Karpas-422 (cell line): ENCODE measurements around the gene PPP1R27. TPM values are rescaled to one million over a fixed set of nuclear protein-coding genes. Genes with fewer than 3 reads are reported as not detected.

Experiments used
- DNase-seq: peaks from one replicate; pipeline ENCODE4 v3.0.0-alpha.2; 2015
- H2AFZ ChIP-seq: fragments of 200-600 bp; sonication (generic); 2 replicates; pipeline ENCODE4 v1.6.1; 2014; ENCODE audit warnings: antibody characterized with exemption, low read length, mixed read lengths
- H3K27ac ChIP-seq: fragments of 200-600 bp; sonication (generic); 2 replicates; pipeline ENCODE4 v1.5.1; 2014; ENCODE audit warnings: mild to moderate bottlenecking, low read length, moderate library complexity
- H3K27me3 ChIP-seq: fragments of 200-600 bp; sonication (generic); 2 replicates; pipeline ENCODE4 v1.6.1; 2014; ENCODE audit warnings: low read length, mixed read lengths
- H3K36me3 ChIP-seq: fragments of 200-600 bp; sonication (generic); 2 replicates; pipeline ENCODE4 v1.6.1; 2014; ENCODE audit warnings: low read length, mixed read lengths; ENCODE audit not compliant: insufficient read depth
- H3K4me1 ChIP-seq: fragments of 200-600 bp; sonication (generic); 2 replicates; pipeline ENCODE4 v1.6.1; 2014; ENCODE audit warnings: mild to moderate bottlenecking, low read length, mixed read lengths
- H3K4me2 ChIP-seq: fragments of 200-600 bp; sonication (generic); 2 replicates; pipeline ENCODE4 v1.6.1; 2014; ENCODE audit warnings: low read length, low read depth, mild to moderate bottlenecking; ENCODE audit not compliant: poor library complexity, severe bottlenecking
- H3K4me3 ChIP-seq: fragments of 200-600 bp; sonication (generic); 2 replicates; pipeline ENCODE4 v1.5.1; 2014; ENCODE audit warnings: mild to moderate bottlenecking, antibody characterized with exemption, low read length, mixed read lengths
- H3K79me2 ChIP-seq: fragments of 200-600 bp; sonication (generic); 2 replicates; pipeline ENCODE4 v1.6.1; 2014; ENCODE audit warnings: mild to moderate bottlenecking, low read length, mixed read lengths
- H3K9ac ChIP-seq: fragments of 200-600 bp; sonication (generic); 2 replicates; pipeline ENCODE4 v1.6.0; 2014; ENCODE audit warnings: low read length
- H3K9me2 ChIP-seq: fragments of 200-600 bp; sonication (generic), shearing (Covaris generic); replicated peaks from 2 replicates; pipeline ENCODE4 v1.6.0; 2014; ENCODE audit warnings: mild to moderate bottlenecking, low read length, moderate library complexity; ENCODE audit not compliant: insufficient read depth
- H3K9me3 ChIP-seq: fragments of 300-700, 200-600 bp; sonication (generic); 2 replicates; pipeline ENCODE4 v1.6.1; 2014; ENCODE audit warnings: low read length, mixed read lengths
- H4K20me1 ChIP-seq: fragments of 200-600 bp; sonication (generic); 2 replicates; pipeline ENCODE4 v1.6.1; 2014; ENCODE audit warnings: mild to moderate bottlenecking, antibody characterized with exemption, low read length, low read depth; ENCODE audit not compliant: insufficient read depth
- total RNA-seq: library from RNA; depleted of rRNA; stranded (reverse); fragments of >200 nt; shearing (Covaris generic); gene quantifications from 2 replicates; pipeline ENCODE4 v1.2.3, GENCODE V29; 2014; ENCODE audit warnings: low replicate concordance

The PPP1R27 gene
- total RNA-seq, 1 experiment from 2014 or later = not detected

GRCh38 chr17:81865733-81866439, 31.0 kb upstream of the PPP1R27 start:
- peaks cover 17% of the 10 kb centered on the region; the same call in 1 of the 2 replicates for H4K20me1 ChIP-seq
- no peak overlapping the region for H2AFZ ChIP-seq
- no peak overlapping the region for H3K4me2 ChIP-seq
- no peak overlapping the region for H3K27ac ChIP-seq
- no peak overlapping the region for H3K9ac ChIP-seq
- H3K79me2 ChIP-seq = peaks cover 41% of the 10 kb centered on the region
- peak; percentile 60 for DNase-seq
- H3K4me3 ChIP-seq = no peak overlapping the region
- H3K4me1 ChIP-seq = peaks cover 49% of the 10 kb centered on the region
- no peaks in the 10 kb centered on the region for H3K9me3 ChIP-seq
- H3K36me3 ChIP-seq = peaks cover 18% of the 10 kb centered on the region; the same call in 1 of the 2 replicates
- H3K27me3 ChIP-seq = no peaks in the 10 kb centered on the region
- H3K9me2 ChIP-seq = no peaks in the 10 kb centered on the region

- H3K9me2 ChIP-seq = no peaks in the 10 kb centered on the region
- peaks cover 49% of the 10 kb centered on the region for H3K4me1 ChIP-seq
- DNase-seq = no peak
- H3K27ac ChIP-seq = no peak overlapping the region
- H2AFZ ChIP-seq = no peak overlapping the region
- peaks cover 38% of the 10 kb centered on the region for H3K79me2 ChIP-seq
- peaks cover 18% of the 10 kb centered on the region; the same call in 1 of the 2 replicates for H3K36me3 ChIP-seq
- H4K20me1 ChIP-seq = peaks cover 14% of the 10 kb centered on the region; the same call in 1 of the 2 replicates
- no peak overlapping the region for H3K4me2 ChIP-seq
- no peak overlapping the region for H3K4me3 ChIP-seq
- no peaks in the 10 kb centered on the region for H3K27me3 ChIP-seq
- H3K9me3 ChIP-seq = no peaks in the 10 kb centered on the region
- no peak overlapping the region for H3K9ac ChIP-seq
Observed at GRCh38 chr17:81865358-81865732, 30.5 kb upstream of the PPP1R27 start.

- Histone ChIP-seq H3K27me3 (no peaks in the 10 kb centered on the region), H3K4me3 (no peak overlapping the region), H3K4me2 (no peak overlapping the region), H3K4me1 (peaks cover 44% of the 10 kb centered on the region), H3K27ac (no peak overlapping the region), H3K9ac (no peak overlapping the region), H3K79me2 (peaks cover 42% of the 10 kb centered on the region), H3K9me3 (no peaks in the 10 kb centered on the region), H3K36me3 (peaks cover 17% of the 10 kb centered on the region; the same call in 1 of the 2 replicates), H3K9me2 (no peaks in the 10 kb centered on the region), H4K20me1 (peaks cover 13% of the 10 kb centered on the region), H2AFZ (no peak overlapping the region)
- DNase-seq = no peak
Observed at GRCh38 chr17:81863833-81864768, 29.3 kb upstream of the PPP1R27 start.

- Histone ChIP-seq H3K4me1 (peaks cover 44% of the 10 kb centered on the region), H3K27me3 (no peaks in the 10 kb centered on the region), H3K9me2 (no peaks in the 10 kb centered on the region), H3K9ac (0 out of 2 replicates have a peak overlapping the region, but pooled peaks have one; percentile 12), H3K79me2 (peaks cover 51% of the 10 kb centered on the region), H3K4me2 (peak overlapping the region; percentile 91), H2AFZ (no peak overlapping the region), H3K36me3 (peaks cover 22% of the 10 kb centered on the region; the same call in 1 of the 2 replicates), H3K4me3 (no peak overlapping the region), H4K20me1 (peaks cover 18% of the 10 kb centered on the region), H3K9me3 (no peaks in the 10 kb centered on the region), H3K27ac (no peak overlapping the region)
- no peak for DNase-seq
Observed at GRCh38 chr17:81863123-81863675, 28.3 kb upstream of the PPP1R27 start.

- peaks cover 29% of the 10 kb centered on the region; the same call in 1 of the 2 replicates for H3K36me3 ChIP-seq
- H3K27me3 ChIP-seq = no peaks in the 10 kb centered on the region
- H3K27ac ChIP-seq = peak overlapping the region; percentile 69; the same call in 1 of the 2 replicates
- H4K20me1 ChIP-seq = peaks cover 19% of the 10 kb centered on the region
- H3K9me3 ChIP-seq = no peaks in the 10 kb centered on the region
- peak overlapping the region; percentile 91 for H3K4me2 ChIP-seq
- H3K4me1 ChIP-seq = peaks cover 30% of the 10 kb centered on the region
- peak overlapping the region; percentile 97 for H3K4me3 ChIP-seq
- peaks cover 60% of the 10 kb centered on the region for H3K79me2 ChIP-seq
- no peak overlapping the region for H2AFZ ChIP-seq
- H3K9ac ChIP-seq = peak overlapping the region; percentile 94
- no peaks in the 10 kb centered on the region for H3K9me2 ChIP-seq
- DNase-seq = peak; percentile 100
Observed at GRCh38 chr17:81860756-81861568, 26.1 kb upstream of the PPP1R27 start.

- H3K4me1 ChIP-seq = peaks cover 30% of the 10 kb centered on the region
- no peaks in the 10 kb centered on the region for H3K9me3 ChIP-seq
- peak within 1 kb of the TSS; percentile 98 for H3K9ac ChIP-seq
- H4K20me1 ChIP-seq = peaks cover 19% of the 10 kb centered on the region
- no peaks in the 10 kb centered on the region for H3K9me2 ChIP-seq
- H3K79me2 ChIP-seq = peaks cover 60% of the 10 kb centered on the region
- peaks cover 30% of the 10 kb centered on the region; the same call in 1 of the 2 replicates for H3K36me3 ChIP-seq
- H3K4me3 ChIP-seq = peak within 1 kb of the TSS; percentile 97
- H3K27ac ChIP-seq = peak within 1 kb of the TSS; percentile 69
- DNase-seq = no peak
- H3K4me2 ChIP-seq = peak within 1 kb of the TSS; percentile 91
- H2AFZ ChIP-seq = no peak within 1 kb of the TSS
- no peaks in the 10 kb centered on the region for H3K27me3 ChIP-seq
Observed at GRCh38 chr17:81859906-81860755, 25.3 kb upstream of the PPP1R27 start, which contains the start of gene P4HB. TSS of gene P4HB (minus strand) at chr17:81860535. CDS start at chr17:81860471, 64 bp downstream.
